Mammary epithelial cell (primary cell): Measurements from ENCODE around the gene MRC2.

Source experiments
- CTCF ChIP-seq, 2 donors: IDR thresholded peaks in 1 of 2; conservative IDR thresholded peaks in 1 of 2; 2 replicates each; pipeline ENCODE4 v1.5.1; 2011 to 2012; ENCODE audit warnings: inconsistent platforms in 2 of 2, low read length in 2 of 2, mild to moderate bottlenecking in 2 of 2, control low read depth in 1 of 2, low read depth in 1 of 2; ENCODE audit not compliant: insufficient read depth in 1 of 2; ENCODE audit errors: extremely low read depth in 1 of 2
- EZH2 ChIP-seq: IDR thresholded peaks from 2 replicates; pipeline ENCODE4 v1.6.1; 2012; ENCODE audit warnings: low read length, inconsistent platforms, borderline replicate concordance

- TF ChIP-seq CTCF (conservative IDR thresholded peaks at IDR 0.05 in 1 of 2, IDR thresholded peaks at IDR 0.05 in 1 of 2; ENCODE audit: extremely low read depth in 1 of 2, insufficient read depth in 1 of 2, low read depth in 1 of 2, low read length in 2 of 2) = no peak
- TF ChIP-seq EZH2 = no peak
Measured at GRCh38 chr17:62649570-62649969, 22.1 kb downstream of the MRC2 start.
